Neural progenitor cell (in vitro differentiated cells): ENCODE results near the gene FBXO40.

Experiments
- CTCF ChIP-seq: fragments of 200-600 bp; sonication (generic); IDR thresholded peaks from 2 replicates; pipeline ENCODE4 v1.5.1; 2017; ENCODE audit warnings: antibody characterized with exemption, mild to moderate bottlenecking
- EZH2 ChIP-seq: fragments of 200-600 bp; sonication (generic); IDR thresholded peaks from 2 replicates; pipeline ENCODE4 v1.6.1; 2017; ENCODE audit warnings: antibody characterized with exemption, mild to moderate bottlenecking, moderate library complexity
- EZH2phosphoT487 ChIP-seq: fragments of 200-600 bp; sonication (generic); IDR thresholded peaks from 2 replicates; pipeline ENCODE4 v1.6.1; 2017; ENCODE audit warnings: antibody characterized with exemption

DNA sequence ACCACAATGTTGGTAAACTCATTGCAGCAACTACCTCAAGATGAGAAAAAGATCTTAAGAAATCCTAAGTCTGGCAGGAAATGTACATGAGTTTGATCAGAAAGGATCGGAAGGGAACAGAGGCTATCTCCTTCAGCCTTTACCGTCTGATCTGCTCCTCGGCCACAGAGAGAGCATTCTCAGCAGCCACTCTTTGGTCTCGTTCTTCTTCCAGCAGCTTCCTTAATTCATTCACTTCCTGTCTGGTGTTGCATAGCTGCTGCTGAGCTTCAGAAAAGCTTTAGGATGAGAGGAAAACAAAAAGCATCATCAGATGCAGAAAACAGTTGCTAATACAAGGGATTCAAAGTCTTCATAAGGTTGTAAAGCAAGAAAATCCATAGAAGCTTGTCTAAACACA is 74.2 kb downstream of the FBXO40 start:
- TF ChIP-seq CTCF (no peak), EZH2phosphoT487 (no peak), EZH2 (no peak)
